SK-N-SH (cell line): ENCODE measurements around the gene AATF. TPM values are rescaled to one million over a fixed set of nuclear protein-coding genes. Genes with fewer than 3 reads are reported as not detected.

ENCODE experiments used
- CTCF ChIA-PET: fragments of 300-600, 350-600 bp; formaldehyde crosslinking; extraction: SDS; loops from one replicate; lab custom pipeline; 2021; lab: Yijun Ruan, JAX
- POLR2A ChIA-PET: fragments of 350-600 bp; sonication (Branson Sonifier 250); formaldehyde crosslinking; extraction: SDS; loops from one replicate; lab custom pipeline; 2020; ENCODE audit warnings: antibody characterized with exemption, inconsistent platforms; lab: Yijun Ruan, JAX
- DNase-seq: peaks from one replicate; pipeline ENCODE4 v3.0.0; 2012
- H2AFZ ChIP-seq: fragments of 200-600 bp; sonication (generic); 2 replicates; pipeline ENCODE4 v1.8.1; 2016; ENCODE audit warnings: antibody characterized with exemption, mild to moderate bottlenecking, low read depth
- H3F3A ChIP-seq: fragments of 200-600 bp; sonication (generic); replicated peaks from 2 replicates; pipeline ENCODE3; 2016; ENCODE audit warnings: antibody characterized with exemption, mild to moderate bottlenecking; ENCODE audit not compliant: insufficient read depth
- H3K27ac ChIP-seq, 2 experiments: fragments of 200-500 bp in 1 of 2; fragments of 200-600 bp in 1 of 2; sonication (Bioruptor generic) in 1 of 2; sonication (generic), shearing (Covaris generic) in 1 of 2; 2 replicates each; pipeline versions ENCODE4 v1.5.1 to v1.6.1; 2014 to 2016; ENCODE audit warnings: low read depth in 2 of 2, inconsistent platforms in 1 of 2, low read length in 1 of 2, mild to moderate bottlenecking in 1 of 2, mixed read lengths in 1 of 2
- H3K27me3 ChIP-seq: fragments of 200-600 bp; sonication (generic), shearing (Covaris generic); 2 replicates; pipeline ENCODE4 v1.6.1; 2016; ENCODE audit warnings: mixed run types; ENCODE audit not compliant: insufficient read depth
- H3K36me3 ChIP-seq, 2 experiments: fragments of 200-500 bp in 1 of 2; fragments of 200-600 bp in 1 of 2; sonication (Bioruptor generic) in 1 of 2; sonication (generic) in 1 of 2; replicated peaks in 1 of 2; 2 replicates each; pipeline versions ENCODE3 to v1.5.1; 2014 to 2016; ENCODE audit warnings: low read length in 1 of 2, mild to moderate bottlenecking in 1 of 2; ENCODE audit not compliant: insufficient read depth in 2 of 2, control insufficient read depth in 1 of 2
- H3K4me1 ChIP-seq, 2 experiments: fragments of 200-500 bp in 1 of 2; fragments of 200-600 bp in 1 of 2; sonication (Bioruptor generic) in 1 of 2; sonication (generic), shearing (Covaris generic) in 1 of 2; 2 replicates each; pipeline versions ENCODE4 v1.5.1 to v1.6.1; 2014 to 2016; ENCODE audit warnings: low read depth in 1 of 2, low read length in 1 of 2, mixed run types in 1 of 2; ENCODE audit not compliant: insufficient read depth in 2 of 2, control insufficient read depth in 1 of 2
- H3K4me2 ChIP-seq: fragments of 200-600 bp; sonication (generic), shearing (Covaris generic); 2 replicates; pipeline ENCODE4 v1.6.1; 2017; ENCODE audit warnings: mixed run types
- H3K4me3 ChIP-seq, 2 experiments: fragments of 200-500 bp in 1 of 2; fragments of 200-600 bp in 1 of 2; sonication (Bioruptor generic) in 1 of 2; sonication (generic), shearing (Covaris generic) in 1 of 2; 2 replicates each; pipeline versions ENCODE4 v1.5.1 to v1.8.1; 2014 to 2016; ENCODE audit warnings: low read depth in 2 of 2, inconsistent platforms in 1 of 2, low read length in 1 of 2, mild to moderate bottlenecking in 1 of 2, mixed read lengths in 1 of 2, moderate library complexity in 1 of 2
- H3K79me2 ChIP-seq: fragments of 200-600 bp; sonication (generic); 2 replicates; pipeline ENCODE4 v1.8.1; 2017; ENCODE audit warnings: mild to moderate bottlenecking; ENCODE audit not compliant: insufficient read depth
- H3K9ac ChIP-seq: fragments of 200-600 bp; sonication (generic); 2 replicates; pipeline ENCODE4 v1.6.1; 2017; ENCODE audit warnings: mixed run types
- H3K9me2 ChIP-seq: fragments of 200-600 bp; sonication (generic); 2 replicates; pipeline ENCODE4 v1.6.1; 2017; ENCODE audit warnings: mixed run types
- H3K9me3 ChIP-seq: fragments of 200-600 bp; sonication (generic); 2 replicates; pipeline ENCODE4 v1.6.1; 2017; ENCODE audit warnings: mixed run types, mild to moderate bottlenecking, moderate library complexity
- H4K20me1 ChIP-seq: fragments of 200-600 bp; sonication (generic); 2 replicates; pipeline ENCODE4 v1.6.1; 2017; ENCODE audit warnings: mild to moderate bottlenecking, mixed run types; ENCODE audit not compliant: insufficient read depth
- ELF1 ChIP-seq: IDR thresholded peaks from 2 replicates; pipeline ENCODE4 v1.4.0; 2012
- FOSL2 ChIP-seq: IDR thresholded peaks from 2 replicates; pipeline ENCODE4 v1.4.0; 2012; ENCODE audit warnings: low read depth, mild to moderate bottlenecking, moderate library complexity, borderline replicate concordance
- FOXJ3 ChIP-seq: sonication (generic); formaldehyde crosslinking; IDR thresholded peaks from 2 replicates; pipeline ENCODE4 v1.5.1; 2020; ENCODE audit warnings: mild to moderate bottlenecking, missing genetic modification reagents
- FOXM1 ChIP-seq: IDR thresholded peaks from 2 replicates; pipeline ENCODE4 v1.4.0; 2012; ENCODE audit warnings: low read depth, mild to moderate bottlenecking
- GABPA ChIP-seq: IDR thresholded peaks from 2 replicates; pipeline ENCODE4 v1.4.0; 2012; ENCODE audit warnings: low read depth, mild to moderate bottlenecking
- GATA2 ChIP-seq: sonication (generic); formaldehyde crosslinking; IDR thresholded peaks from 2 replicates; pipeline ENCODE4 v1.5.0; 2020; ENCODE audit warnings: mild to moderate bottlenecking, missing genetic modification reagents
- JUND ChIP-seq: IDR thresholded peaks from 2 replicates; pipeline ENCODE4 v1.4.0; 2012
- MXI1 ChIP-seq: IDR thresholded peaks from 2 replicates; pipeline ENCODE4 v1.6.1; 2012; ENCODE audit warnings: mild to moderate bottlenecking, low read depth, low read length, improper control_type of control experiment
- NRF1 ChIP-seq: IDR thresholded peaks from 2 replicates; pipeline ENCODE4 v1.6.1; 2012; ENCODE audit warnings: low read depth, mild to moderate bottlenecking, low read length
- RAD21 ChIP-seq: IDR thresholded peaks from 2 replicates; pipeline ENCODE4 v1.6.1; 2012; ENCODE audit warnings: mild to moderate bottlenecking, low read length
- RFX5 ChIP-seq: IDR thresholded peaks from 2 replicates; pipeline ENCODE4 v1.6.1; 2012; ENCODE audit warnings: mild to moderate bottlenecking, improper control_type of control experiment, low read length
- RXRA ChIP-seq: IDR thresholded peaks from 2 replicates; pipeline ENCODE4 v1.4.0; 2012; ENCODE audit warnings: low read depth, mild to moderate bottlenecking, borderline replicate concordance
- TAF1 ChIP-seq: IDR thresholded peaks from 2 replicates; pipeline ENCODE4 v1.6.1; 2012; ENCODE audit warnings: low read depth, mild to moderate bottlenecking, low read length, moderate library complexity, borderline replicate concordance
- TCF12 ChIP-seq: IDR thresholded peaks from 2 replicates; pipeline ENCODE4 v1.4.0; 2012
- TEAD4 ChIP-seq: IDR thresholded peaks from 2 replicates; pipeline ENCODE4 v1.4.0; 2012; ENCODE audit warnings: mild to moderate bottlenecking, borderline replicate concordance; ENCODE audit not compliant: insufficient read depth
- WGBS: methylation state at CpG from one replicate; pipeline ENCODE4 v1.1.6; 2017; ENCODE audit warnings: low lambda C conversion rate; 5-methylcytosine and 5-hydroxymethylcytosine counted together
- polyA plus RNA-seq, 3 experiments: library from polyadenylated mRNA; depleted of rRNA; stranded (reverse); fragments of >200 nt; gene quantifications; 2 replicates each; pipeline ENCODE4 v1.2.3, GENCODE V29; 2012
- TF ChIP-seq, protein P1 (sequence below): fragments of 150-350 bp; IDR thresholded peaks from 2 replicates; pipeline ENCODE4 v1.6.1; 2017; ENCODE audit warnings: antibody characterized with exemption, low read length, low read depth, borderline replicate concordance
- TF ChIP-seq, protein P2 (sequence below): IDR thresholded peaks from 2 replicates; pipeline ENCODE4 v1.6.1; 2012; ENCODE audit warnings: mild to moderate bottlenecking, low read depth, low read length, moderate library complexity
- TF ChIP-seq, protein P3 (sequence below): fragments of 200-600 bp; sonication (generic); IDR thresholded peaks from 2 replicates; pipeline ENCODE4 v1.6.1; 2017; ENCODE audit warnings: antibody characterized with exemption, mild to moderate bottlenecking, moderate library complexity
- TF ChIP-seq, protein P4 (sequence below): IDR thresholded peaks from 2 replicates; pipeline ENCODE4; 2012

Gene AATF
- polyA plus RNA-seq, 1 of the 3 experiments (the other 2 are of a cell fraction) = 18.8 TPM

DNA sequence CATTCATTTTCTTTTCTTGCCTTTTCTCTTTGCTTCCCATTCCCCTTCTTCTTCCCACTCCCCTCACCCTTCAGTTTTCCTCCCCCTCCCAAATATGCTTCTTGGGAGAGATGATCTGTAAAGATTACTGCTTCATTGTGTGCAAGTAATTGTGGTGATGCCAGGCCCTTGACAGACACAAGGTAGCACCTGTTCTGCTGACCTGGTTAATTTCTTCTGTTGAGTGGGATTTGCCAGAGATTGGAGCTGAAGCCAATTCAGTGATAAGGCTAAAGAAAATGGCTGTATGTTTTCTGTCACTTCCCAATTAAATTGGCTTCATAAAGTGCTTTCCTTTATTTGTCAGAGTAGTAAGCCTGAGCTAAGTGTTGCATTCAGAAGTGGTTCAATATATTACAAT, 44.5 kb downstream of the AATF start (continued):
- TF ChIP-seq GATA2 = peak; percentile 92
- TF ChIP-seq FOXM1 = no peak
- no peak for TF ChIP-seq JUND
- TF ChIP-seq RAD21 = no peak
- no peak for TF ChIP-seq MXI1
- no peak for TF ChIP-seq ELF1
- peak; percentile 67; the same call in 1 of the 2 replicates for TF ChIP-seq FOXJ3 (CRISPR knock-in tag)
- TF ChIP-seq NRF1 = no peak
- no peak for TF ChIP-seq FOSL2
- no peak for TF ChIP-seq TEAD4
- no peak for TF ChIP-seq RXRA
- no peak for TF ChIP-seq RFX5

DNA sequence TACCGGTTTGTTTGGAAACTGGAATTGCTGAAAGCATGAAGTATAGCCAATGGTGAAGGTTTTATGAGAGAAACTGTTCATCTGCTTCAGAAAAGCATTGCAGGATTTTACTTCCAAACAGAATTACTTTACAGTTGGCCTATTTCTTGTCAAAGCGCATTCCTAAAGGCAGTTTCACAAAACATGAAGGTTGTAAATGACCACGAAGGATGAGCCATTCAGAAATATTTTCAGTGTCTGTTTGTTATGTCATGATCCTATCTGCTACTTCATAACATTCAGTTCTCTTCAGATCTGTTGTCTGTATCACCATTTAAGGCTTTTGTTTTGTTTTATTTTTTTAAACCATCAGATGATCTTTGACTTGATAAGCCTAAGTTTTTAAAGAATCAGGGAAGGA, 45.7 kb downstream of the AATF start:
- Histone ChIP-seq H3K9me3 (no peaks in the 10 kb centered on the region; the same call in 1 of the 2 replicates), H3K27ac (peak overlapping the region in 1 of 2 experiments; percentile 27; a peak in 1 of 4 replicates), H2AFZ (no peak overlapping the region), H3K79me2 (peaks cover 11% of the 10 kb centered on the region), H3K4me3 (no peak overlapping the region)
- 83% methylated on average over 3 of the region's 3 CpGs for WGBS
- POLR2A ChIA-PET = no interaction called here
- TF ChIP-seq JUND (0 out of 2 replicates have a peak, but pooled peaks have one; percentile 5), FOXM1 (no peak), NRF1 (no peak), TAF1 (no peak), RAD21 (no peak), MXI1 (no peak)
- TF ChIP-seq, protein P1, sequence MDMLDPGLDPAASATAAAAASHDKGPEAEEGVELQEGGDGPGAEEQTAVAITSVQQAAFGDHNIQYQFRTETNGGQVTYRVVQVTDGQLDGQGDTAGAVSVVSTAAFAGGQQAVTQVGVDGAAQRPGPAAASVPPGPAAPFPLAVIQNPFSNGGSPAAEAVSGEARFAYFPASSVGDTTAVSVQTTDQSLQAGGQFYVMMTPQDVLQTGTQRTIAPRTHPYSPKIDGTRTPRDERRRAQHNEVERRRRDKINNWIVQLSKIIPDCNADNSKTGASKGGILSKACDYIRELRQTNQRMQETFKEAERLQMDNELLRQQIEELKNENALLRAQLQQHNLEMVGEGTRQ = no peak
- TF ChIP-seq, all 33 proteins: peak for 1
- DNase-seq = no peak
- Histone ChIP-seq H4K20me1 (no peaks in the 10 kb centered on the region), H3K4me1 (peaks cover 5 to 14% of the 10 kb centered on the region in 2 experiments; a peak in 3 of 4 replicates), H3K4me2 (no peak overlapping the region), H3K9me2 (no peaks in the 10 kb centered on the region), H3F3A (peaks cover 6% of the 10 kb centered on the region), H3K27me3 (no peaks in the 10 kb centered on the region), H3K36me3 (peaks cover 60 to 70% of the 10 kb centered on the region in 2 experiments), H3K9ac (no peak overlapping the region)
- CTCF ChIA-PET = interaction anchor here (1.4 to 2.4 kb wide), 4 partner anchors 11 to 365 kb away, joined by 6 to 7 read pairs (median 6); no protein-coding TSS in a partner anchor

DNA sequence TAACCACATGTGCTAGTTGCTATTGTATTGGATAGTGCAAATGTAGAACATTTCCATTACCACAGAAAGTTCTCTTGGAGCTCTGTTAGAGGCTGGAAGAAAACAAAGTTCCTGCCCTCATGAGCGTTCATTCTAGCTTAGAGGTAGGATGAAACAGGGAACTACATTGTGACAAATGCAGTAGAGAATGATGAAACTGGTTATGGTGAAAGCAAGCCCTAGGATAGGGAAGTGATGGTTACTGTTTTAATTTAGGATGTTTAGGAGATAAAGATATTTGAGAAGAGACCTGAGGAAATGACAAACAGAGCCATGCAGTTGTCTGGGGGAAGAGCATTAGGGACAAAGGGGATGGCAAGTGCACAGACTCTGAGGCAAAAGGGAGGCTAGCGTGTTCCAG, 50.7 kb downstream of the AATF start:
- H3K9ac ChIP-seq = no peak overlapping the region
- WGBS = 98% methylated on average over 2 of the region's 2 CpGs
- H3K36me3 ChIP-seq = peaks cover 24 to 72% of the 10 kb centered on the region in 2 experiments
- CTCF ChIA-PET = interaction anchor here (1.4 kb wide), 1 partner anchor 49 kb away, joined by 4 read pairs; no protein-coding TSS in a partner anchor
- H3K79me2 ChIP-seq = 0 out of 2 replicates have a peak, but pooled peaks cover 5% of the 10 kb centered on the region
- TF ChIP-seq, protein P2, sequence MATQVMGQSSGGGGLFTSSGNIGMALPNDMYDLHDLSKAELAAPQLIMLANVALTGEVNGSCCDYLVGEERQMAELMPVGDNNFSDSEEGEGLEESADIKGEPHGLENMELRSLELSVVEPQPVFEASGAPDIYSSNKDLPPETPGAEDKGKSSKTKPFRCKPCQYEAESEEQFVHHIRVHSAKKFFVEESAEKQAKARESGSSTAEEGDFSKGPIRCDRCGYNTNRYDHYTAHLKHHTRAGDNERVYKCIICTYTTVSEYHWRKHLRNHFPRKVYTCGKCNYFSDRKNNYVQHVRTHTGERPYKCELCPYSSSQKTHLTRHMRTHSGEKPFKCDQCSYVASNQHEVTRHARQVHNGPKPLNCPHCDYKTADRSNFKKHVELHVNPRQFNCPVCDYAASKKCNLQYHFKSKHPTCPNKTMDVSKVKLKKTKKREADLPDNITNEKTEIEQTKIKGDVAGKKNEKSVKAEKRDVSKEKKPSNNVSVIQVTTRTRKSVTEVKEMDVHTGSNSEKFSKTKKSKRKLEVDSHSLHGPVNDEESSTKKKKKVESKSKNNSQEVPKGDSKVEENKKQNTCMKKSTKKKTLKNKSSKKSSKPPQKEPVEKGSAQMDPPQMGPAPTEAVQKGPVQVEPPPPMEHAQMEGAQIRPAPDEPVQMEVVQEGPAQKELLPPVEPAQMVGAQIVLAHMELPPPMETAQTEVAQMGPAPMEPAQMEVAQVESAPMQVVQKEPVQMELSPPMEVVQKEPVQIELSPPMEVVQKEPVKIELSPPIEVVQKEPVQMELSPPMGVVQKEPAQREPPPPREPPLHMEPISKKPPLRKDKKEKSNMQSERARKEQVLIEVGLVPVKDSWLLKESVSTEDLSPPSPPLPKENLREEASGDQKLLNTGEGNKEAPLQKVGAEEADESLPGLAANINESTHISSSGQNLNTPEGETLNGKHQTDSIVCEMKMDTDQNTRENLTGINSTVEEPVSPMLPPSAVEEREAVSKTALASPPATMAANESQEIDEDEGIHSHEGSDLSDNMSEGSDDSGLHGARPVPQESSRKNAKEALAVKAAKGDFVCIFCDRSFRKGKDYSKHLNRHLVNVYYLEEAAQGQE = no peak
- TF ChIP-seq, protein P3, sequence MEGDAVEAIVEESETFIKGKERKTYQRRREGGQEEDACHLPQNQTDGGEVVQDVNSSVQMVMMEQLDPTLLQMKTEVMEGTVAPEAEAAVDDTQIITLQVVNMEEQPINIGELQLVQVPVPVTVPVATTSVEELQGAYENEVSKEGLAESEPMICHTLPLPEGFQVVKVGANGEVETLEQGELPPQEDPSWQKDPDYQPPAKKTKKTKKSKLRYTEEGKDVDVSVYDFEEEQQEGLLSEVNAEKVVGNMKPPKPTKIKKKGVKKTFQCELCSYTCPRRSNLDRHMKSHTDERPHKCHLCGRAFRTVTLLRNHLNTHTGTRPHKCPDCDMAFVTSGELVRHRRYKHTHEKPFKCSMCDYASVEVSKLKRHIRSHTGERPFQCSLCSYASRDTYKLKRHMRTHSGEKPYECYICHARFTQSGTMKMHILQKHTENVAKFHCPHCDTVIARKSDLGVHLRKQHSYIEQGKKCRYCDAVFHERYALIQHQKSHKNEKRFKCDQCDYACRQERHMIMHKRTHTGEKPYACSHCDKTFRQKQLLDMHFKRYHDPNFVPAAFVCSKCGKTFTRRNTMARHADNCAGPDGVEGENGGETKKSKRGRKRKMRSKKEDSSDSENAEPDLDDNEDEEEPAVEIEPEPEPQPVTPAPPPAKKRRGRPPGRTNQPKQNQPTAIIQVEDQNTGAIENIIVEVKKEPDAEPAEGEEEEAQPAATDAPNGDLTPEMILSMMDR = no peak
- no peak for TF ChIP-seq TCF12
- no peak for TF ChIP-seq GABPA
- TF ChIP-seq, protein P4, sequence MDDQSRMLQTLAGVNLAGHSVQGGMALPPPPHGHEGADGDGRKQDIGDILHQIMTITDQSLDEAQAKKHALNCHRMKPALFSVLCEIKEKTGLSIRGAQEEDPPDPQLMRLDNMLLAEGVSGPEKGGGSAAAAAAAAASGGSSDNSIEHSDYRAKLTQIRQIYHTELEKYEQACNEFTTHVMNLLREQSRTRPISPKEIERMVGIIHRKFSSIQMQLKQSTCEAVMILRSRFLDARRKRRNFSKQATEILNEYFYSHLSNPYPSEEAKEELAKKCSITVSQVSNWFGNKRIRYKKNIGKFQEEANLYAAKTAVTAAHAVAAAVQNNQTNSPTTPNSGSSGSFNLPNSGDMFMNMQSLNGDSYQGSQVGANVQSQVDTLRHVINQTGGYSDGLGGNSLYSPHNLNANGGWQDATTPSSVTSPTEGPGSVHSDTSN = no peak
- no peak overlapping the region for H3K4me2 ChIP-seq
- H3K27me3 ChIP-seq = no peaks in the 10 kb centered on the region
- POLR2A ChIA-PET = no interaction called here
- no peak overlapping the region for H3K4me3 ChIP-seq
- DNase-seq = no peak
- no peaks in the 10 kb centered on the region; a peak in 2 of 4 replicates for H3K4me1 ChIP-seq
- no peak overlapping the region for H3K27ac ChIP-seq
- no peaks in the 10 kb centered on the region for H4K20me1 ChIP-seq
- H2AFZ ChIP-seq = no peak overlapping the region
- peaks cover 4% of the 10 kb centered on the region for H3K9me3 ChIP-seq
- H3F3A ChIP-seq = no peaks in the 10 kb centered on the region
- no peaks in the 10 kb centered on the region for H3K9me2 ChIP-seq
